Naive thymus-derived CD8-positive, alpha-beta T cell (primary cell): ENCODE data around the gene USP32. TPM values are rescaled to one million over a fixed set of nuclear protein-coding genes. Genes with fewer than 3 reads are reported as not detected.

Experiments used
- ATAC-seq, 2 donors: fragments of 150-1000 bp; cut with Tn5 transposase in 1 of 2; sonication (Bioruptor Pico), chemical (Tn5 transposase) in 1 of 2; 1 replicate in 1 of 2; 2 replicates in 1 of 2; pipeline ENCODE4 v1.10.0; 2021; ENCODE audit warnings: mild to moderate bottlenecking in 2 of 2, moderate library complexity in 2 of 2
- POLR2A ChIA-PET: fragments of 350-600 bp; sonication (Branson Sonifier 250); formaldehyde crosslinking; loops from one replicate; lab custom pipeline; 2021; ENCODE audit warnings: antibody characterized with exemption; lab: Charles Lee
- DNase-seq, 10 donors: peaks; one replicate each; pipeline versions ENCODE4 v3.0.0 to v3.0.0-alpha.2; 2020 to 2022
- H3K27ac Mint-ChIP-seq, 10 donors: one replicate each; pipeline ENCODE4 v1.8.0; 2020 to 2022; ENCODE audit warnings: mild to moderate bottlenecking in 10 of 10, mixed read lengths in 10 of 10, moderate library complexity in 4 of 10, inconsistent platforms in 1 of 10
- H3K27me3 Mint-ChIP-seq, 5 donors: one replicate each; pipeline ENCODE4 v1.8.0; 2021 to 2022; ENCODE audit warnings: mixed read lengths in 5 of 5
- H3K36me3 Mint-ChIP-seq, 3 donors: one replicate each; pipeline ENCODE4 v1.8.0; 2020 to 2022; ENCODE audit warnings: mixed read lengths in 3 of 3, mild to moderate bottlenecking in 2 of 3, inconsistent platforms in 1 of 3
- H3K4me1 Mint-ChIP-seq, 4 donors: one replicate each; pipeline ENCODE4 v1.8.0; 2021 to 2022; ENCODE audit warnings: mixed read lengths in 4 of 4
- H3K4me3 Mint-ChIP-seq, 10 donors: one replicate each; pipeline ENCODE4 v1.8.0; 2020 to 2022; ENCODE audit warnings: mild to moderate bottlenecking in 10 of 10, mixed read lengths in 10 of 10, moderate library complexity in 6 of 10, inconsistent platforms in 1 of 10
- H3K9me3 Mint-ChIP-seq, 9 donors: one replicate each; pipeline ENCODE4 v1.8.0; 2020 to 2022; ENCODE audit warnings: mixed read lengths in 9 of 9, mild to moderate bottlenecking in 3 of 9, inconsistent platforms in 1 of 9, moderate library complexity in 1 of 9
- polyA plus RNA-seq, 3 donors: library from polyadenylated mRNA; unstranded; fragments of 300-500 nt; fragmentation: Illumina TruSeq; gene quantifications; one replicate each; pipeline ENCODE4 v1.2.3, GENCODE V29; 2021
- total RNA-seq, 8 experiments: library from RNA in 2 of 8; stranded (reverse) in 2 of 8; gene quantifications; one replicate each; pipeline ENCODE4 v1.2.3 and lab custom pipeline; 2021 to 2026

USP32 gene
- total and polyA plus RNA-seq, 5 experiments from 2014 or later, result 3.9 to 36.6 (median 5.6) TPM

DNA sequence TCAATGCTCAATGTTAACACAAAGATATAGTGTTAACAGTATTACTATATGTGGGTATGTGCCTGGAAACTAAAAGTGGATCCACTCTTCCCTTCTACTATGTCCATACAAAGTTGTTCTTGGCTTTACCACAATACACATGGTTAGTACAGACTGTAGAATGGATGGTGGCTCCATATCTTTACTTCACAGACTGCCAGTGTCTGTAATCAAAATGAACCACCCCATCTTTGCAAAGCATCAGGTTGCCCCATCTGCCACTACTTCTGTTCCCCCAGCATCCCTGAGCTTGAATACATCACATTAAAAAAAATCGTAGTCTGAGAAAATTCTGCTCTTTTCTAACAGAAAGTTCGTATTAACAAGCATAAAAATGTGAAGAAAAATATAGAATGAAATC lies 30.0 kb downstream of the USP32 start:
- peaks cover 0 to 8% (median 7%) of the 10 kb centered on the region in 3 donors for H3K36me3 Mint-ChIP-seq
- peak overlapping the region in 1 of 10 donors; percentile 23 for H3K27ac Mint-ChIP-seq
- no peak overlapping the region for H3K4me3 Mint-ChIP-seq
- H3K27me3 Mint-ChIP-seq, result no peaks in the 10 kb centered on the region
- ATAC-seq, result no peak
- POLR2A ChIA-PET, result interaction anchor here (0.5 kb wide), 2 partner anchors 130 to 845 kb away, joined by 3 read pairs; no protein-coding TSS in a partner anchor
- no peaks in the 10 kb centered on the region for H3K9me3 Mint-ChIP-seq
- H3K4me1 Mint-ChIP-seq, result peaks cover 1 to 7% (median 5%) of the 10 kb centered on the region in 4 donors
- no peak for DNase-seq

DNA sequence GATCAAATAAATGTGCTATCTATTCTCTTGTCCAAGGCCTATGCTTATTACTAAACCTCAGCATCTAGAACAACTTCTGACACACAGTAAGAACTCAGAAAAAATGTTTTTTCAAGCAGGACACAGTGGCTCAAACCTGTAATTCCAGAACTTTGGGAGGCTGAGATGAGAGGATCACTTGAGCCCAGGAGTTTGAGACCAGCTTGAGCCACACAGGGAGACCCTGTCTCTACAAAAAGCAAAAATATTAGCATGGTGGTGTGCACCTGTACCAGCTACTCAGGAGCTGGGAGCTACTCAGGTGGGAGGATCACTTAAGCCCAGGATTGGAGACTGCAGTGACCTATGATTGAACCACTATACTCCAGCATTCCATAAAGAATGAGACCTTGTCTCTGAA lies 32.5 kb downstream of the USP32 start:
- no peak overlapping the region for H3K4me3 Mint-ChIP-seq

DNA sequence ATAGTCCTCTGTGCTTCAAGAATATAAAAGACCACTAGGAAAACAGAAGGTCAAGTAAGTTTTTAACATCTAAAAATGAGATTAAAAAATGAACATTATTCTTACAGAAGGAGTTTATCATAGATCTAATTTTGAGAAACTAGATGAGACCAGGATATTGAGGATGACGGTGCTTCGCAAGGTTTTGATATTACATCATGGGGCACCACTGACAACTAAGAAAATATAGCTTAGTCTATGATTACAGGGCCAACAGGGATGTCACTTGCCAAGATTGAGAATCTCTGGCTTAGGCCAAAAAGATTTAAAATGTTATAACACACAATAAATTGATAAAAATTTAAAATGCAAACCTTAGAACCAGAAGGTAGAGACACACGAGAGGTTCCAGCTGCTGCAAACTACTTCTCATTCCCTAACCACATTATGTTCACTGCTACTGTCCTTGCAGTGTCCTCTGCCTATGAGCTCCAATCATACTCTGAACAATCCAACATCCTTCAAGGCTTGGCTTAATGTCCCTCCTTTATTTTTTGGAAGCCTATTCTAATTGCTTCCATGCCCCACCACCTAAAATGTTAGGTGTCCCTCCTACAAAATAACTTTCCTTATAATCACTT lies 33.2 kb downstream of the USP32 start:
- no peak for ATAC-seq
- POLR2A ChIA-PET, result no interaction called here
- H3K36me3 Mint-ChIP-seq, result peaks cover 0 to 10% (median 9%) of the 10 kb centered on the region in 3 donors
- H3K4me3 Mint-ChIP-seq, result no peak overlapping the region
- peaks cover 13 to 28% (median 23%) of the 10 kb centered on the region in 4 donors for H3K4me1 Mint-ChIP-seq
- DNase-seq, result no peak
- H3K27me3 Mint-ChIP-seq, result no peaks in the 10 kb centered on the region
- no peak overlapping the region for H3K27ac Mint-ChIP-seq
- H3K9me3 Mint-ChIP-seq, result peaks cover 0 to 5% (median 0%) of the 10 kb centered on the region in 9 donors

More for the DNA sequence above, 32.5 kb downstream of the USP32 start:
- no peaks in the 10 kb centered on the region for H3K27me3 Mint-ChIP-seq
- H3K9me3 Mint-ChIP-seq, result peaks cover 0 to 5% (median 0%) of the 10 kb centered on the region in 9 donors
- ATAC-seq (no peak), DNase-seq (no peak)
- POLR2A ChIA-PET, result no interaction called here
- peaks cover 11 to 26% (median 21%) of the 10 kb centered on the region in 4 donors for H3K4me1 Mint-ChIP-seq
- no peak overlapping the region for H3K27ac Mint-ChIP-seq
- peaks cover 0 to 9% (median 8%) of the 10 kb centered on the region in 3 donors for H3K36me3 Mint-ChIP-seq

DNA sequence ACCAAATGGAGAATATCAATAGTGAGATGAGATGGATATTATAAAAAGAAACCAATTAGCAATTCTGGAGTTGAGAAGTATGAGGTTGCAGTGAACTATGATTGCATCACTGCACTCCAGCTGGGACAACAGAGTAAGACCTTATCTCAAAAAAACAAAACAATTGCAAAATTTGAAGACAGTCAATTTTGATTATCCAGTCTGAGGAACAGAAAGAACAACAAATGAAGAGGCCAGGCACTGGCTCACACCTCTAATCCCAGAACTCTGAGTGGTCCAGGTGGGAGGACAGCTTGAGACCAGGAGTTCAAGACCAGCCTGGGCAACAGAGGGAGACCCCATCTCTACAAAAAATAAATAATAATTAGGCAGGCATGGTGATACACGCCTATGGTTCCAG lies 35.0 kb downstream of the USP32 start:
- H3K9me3 Mint-ChIP-seq, result peaks cover 0 to 5% (median 0%) of the 10 kb centered on the region in 9 donors
- no peak overlapping the region for H3K27ac Mint-ChIP-seq
- no peak overlapping the region for H3K4me3 Mint-ChIP-seq
- POLR2A ChIA-PET, result interaction anchor here (0.5 to 0.6 kb wide), 2 partner anchors 670 to 681 kb away, joined by 3 to 5 read pairs; no protein-coding TSS in a partner anchor
- DNase-seq, result no peak
- peaks cover 0 to 10% (median 9%) of the 10 kb centered on the region in 3 donors for H3K36me3 Mint-ChIP-seq
- no peaks in the 10 kb centered on the region for H3K27me3 Mint-ChIP-seq
- no peak for ATAC-seq
- H3K4me1 Mint-ChIP-seq, result peaks cover 13 to 37% (median 26%) of the 10 kb centered on the region in 4 donors

DNA sequence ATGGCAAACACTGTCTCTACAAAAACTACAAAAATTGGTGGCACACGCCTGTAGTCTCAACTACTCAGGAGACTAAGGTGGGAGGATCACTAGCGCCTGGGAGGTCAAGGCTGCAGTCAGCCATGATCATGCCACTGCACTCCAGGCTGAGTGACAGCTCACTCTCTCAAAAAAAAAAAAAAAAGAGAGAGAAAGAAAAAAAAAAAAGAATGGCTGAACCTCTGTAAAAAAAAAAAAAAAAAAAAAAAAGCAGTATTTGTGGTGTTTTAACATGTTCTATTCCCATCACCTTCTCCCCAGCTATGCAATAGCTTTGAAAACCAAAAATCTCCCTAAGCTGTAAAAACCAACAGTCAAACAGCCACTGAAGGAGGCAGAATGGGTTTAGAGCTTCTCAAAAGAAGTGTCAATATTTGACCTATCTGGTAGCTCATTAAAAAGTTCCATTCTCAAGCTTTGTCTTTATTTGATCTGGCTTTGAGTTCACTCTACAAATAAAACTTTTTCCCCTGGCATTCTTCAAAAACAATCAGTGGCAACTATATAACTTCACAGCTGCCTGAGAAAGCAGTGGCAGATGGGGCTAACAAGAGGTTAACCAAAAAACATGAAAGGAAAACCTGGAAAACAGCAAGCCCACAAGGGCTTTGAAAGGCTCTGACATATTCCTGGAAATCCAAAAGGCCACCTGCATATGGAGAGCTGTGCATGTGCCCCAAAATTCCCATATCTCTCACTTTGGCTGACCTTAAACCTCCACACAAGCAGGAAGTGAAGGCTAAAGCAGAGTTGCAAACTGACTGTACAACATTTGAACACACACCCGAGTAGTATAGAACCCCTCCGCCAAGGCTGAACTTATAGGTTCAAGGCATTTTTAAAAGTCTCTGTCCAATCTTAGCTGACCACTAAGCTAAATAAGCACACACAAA lies 36.0 kb downstream of the USP32 start:
- H3K27ac Mint-ChIP-seq, result peak overlapping the region in 1 of 10 donors; percentile 24
- DNase-seq, result no peak
- H3K4me1 Mint-ChIP-seq, result peaks cover 10 to 37% (median 25%) of the 10 kb centered on the region in 4 donors
- POLR2A ChIA-PET, result no interaction called here
- no peak overlapping the region for H3K4me3 Mint-ChIP-seq
- ATAC-seq, result no peak
- peaks cover 0 to 5% (median 0%) of the 10 kb centered on the region in 9 donors for H3K9me3 Mint-ChIP-seq
- H3K36me3 Mint-ChIP-seq, result peaks cover 0 to 10% (median 9%) of the 10 kb centered on the region in 3 donors
- H3K27me3 Mint-ChIP-seq, result no peaks in the 10 kb centered on the region

DNA sequence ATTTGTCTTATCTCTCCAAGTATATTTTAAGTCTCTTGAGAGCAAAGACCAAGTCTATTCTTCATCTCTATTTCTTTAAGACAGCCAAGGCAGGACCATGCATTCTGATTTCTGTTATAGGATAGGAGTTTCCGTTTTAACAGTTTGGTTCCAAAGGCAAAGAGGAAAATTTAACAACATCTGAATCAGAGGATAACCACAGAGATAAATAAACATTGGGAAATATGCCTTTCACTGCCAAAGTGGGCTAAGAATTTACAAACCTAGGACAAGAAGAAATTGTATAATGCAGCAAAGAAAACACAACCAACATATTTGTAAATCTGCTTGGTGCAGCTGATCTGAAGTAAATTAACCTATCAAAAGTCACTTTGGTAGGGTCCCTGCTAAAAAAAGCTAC lies 37.7 kb downstream of the USP32 start:
- ATAC-seq (no peak), DNase-seq (no peak)
- Mint-ChIP-seq H3K36me3 (peaks cover 0 to 10% (median 9%) of the 10 kb centered on the region in 3 donors), H3K4me3 (no peak overlapping the region), H3K27me3 (no peaks in the 10 kb centered on the region), H3K9me3 (peaks cover 0 to 5% (median 0%) of the 10 kb centered on the region in 9 donors), H3K27ac (no peak overlapping the region), H3K4me1 (peaks cover 10 to 37% (median 25%) of the 10 kb centered on the region in 4 donors)
- POLR2A ChIA-PET, result no interaction called here

DNA sequence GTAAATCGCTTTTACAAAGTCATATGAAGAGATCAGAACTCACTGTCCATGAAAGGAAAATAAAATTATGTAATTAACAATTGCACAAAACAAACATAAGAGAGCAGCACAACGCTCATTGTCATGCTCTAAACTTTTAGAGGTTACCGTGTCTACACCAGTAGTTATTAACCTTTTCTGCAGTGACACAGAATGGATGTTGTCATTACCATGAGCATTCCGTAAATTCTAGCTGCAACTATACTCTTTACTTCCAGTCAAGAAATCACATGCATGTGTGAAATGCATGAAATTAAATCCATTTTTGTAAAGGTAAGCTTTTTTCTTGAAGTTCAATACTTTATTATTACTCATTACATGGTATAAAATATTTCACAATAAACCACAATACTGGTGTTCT lies 38.2 kb downstream of the USP32 start:
- Mint-ChIP-seq H3K9me3 (peaks cover 0 to 5% (median 0%) of the 10 kb centered on the region in 9 donors), H3K36me3 (peaks cover 0 to 10% (median 9%) of the 10 kb centered on the region in 3 donors), H3K4me1 (peaks cover 10 to 37% (median 25%) of the 10 kb centered on the region in 4 donors), H3K27ac (no peak overlapping the region), H3K27me3 (no peaks in the 10 kb centered on the region), H3K4me3 (no peak overlapping the region)
- no peak for ATAC-seq
- no peak for DNase-seq
- POLR2A ChIA-PET, result no interaction called here

DNA sequence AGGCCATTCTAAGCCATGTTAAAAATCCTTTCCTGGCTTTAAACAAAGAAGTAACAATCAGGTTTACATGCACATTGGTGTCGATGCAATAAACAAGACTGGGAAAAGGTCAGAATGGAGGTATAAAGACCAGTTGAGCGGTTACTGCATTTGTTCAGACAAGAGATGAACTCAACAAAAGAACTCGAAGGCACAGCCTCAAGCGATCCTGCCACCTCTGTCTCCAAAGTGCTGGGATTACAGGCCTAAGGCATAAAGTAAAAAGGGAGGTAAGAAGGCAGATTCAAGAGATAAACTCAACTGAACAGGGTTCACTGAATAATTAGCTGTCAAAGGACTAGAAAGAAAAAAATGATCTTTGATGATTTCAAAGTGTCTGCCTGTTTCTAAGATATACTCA lies 39.4 kb downstream of the USP32 start:
- Mint-ChIP-seq H3K4me3 (no peak overlapping the region), H3K4me1 (peaks cover 12 to 37% (median 24%) of the 10 kb centered on the region in 4 donors), H3K36me3 (peaks cover 0 to 10% (median 9%) of the 10 kb centered on the region in 3 donors), H3K27me3 (no peaks in the 10 kb centered on the region), H3K9me3 (peaks cover 0 to 5% (median 0%) of the 10 kb centered on the region in 9 donors), H3K27ac (no peak overlapping the region)
- no peak for ATAC-seq
- DNase-seq, result no peak
- POLR2A ChIA-PET, result no interaction called here

DNA sequence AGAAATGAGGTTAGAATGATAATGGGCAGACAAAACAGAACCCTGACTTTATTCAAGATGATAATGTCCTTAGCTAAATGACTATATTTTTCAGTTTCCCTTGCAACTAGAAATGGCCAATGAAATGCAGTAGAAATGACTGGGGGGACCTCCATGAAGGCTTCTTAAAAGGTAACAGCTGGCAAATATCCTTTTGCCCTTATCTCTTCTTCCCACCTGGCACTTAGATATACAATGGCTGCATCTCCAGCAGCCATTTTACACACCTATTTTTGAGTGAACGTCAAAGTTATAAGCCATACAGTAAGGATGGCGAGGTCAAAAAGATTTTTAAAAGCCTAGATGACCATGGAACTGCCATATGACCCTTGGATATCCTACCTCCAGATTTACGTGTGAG lies 39.9 kb downstream of the USP32 start:
- Mint-ChIP-seq H3K36me3 (peaks cover 0 to 10% (median 8%) of the 10 kb centered on the region in 3 donors), H3K4me3 (no peak overlapping the region), H3K4me1 (peaks cover 12 to 37% (median 23%) of the 10 kb centered on the region in 4 donors), H3K27me3 (no peaks in the 10 kb centered on the region), H3K9me3 (peaks cover 0 to 5% (median 0%) of the 10 kb centered on the region in 9 donors), H3K27ac (peak overlapping the region in 1 of 10 donors; percentile 35)
- ATAC-seq, result no peak
- POLR2A ChIA-PET, result no interaction called here
- DNase-seq, result no peak

DNA sequence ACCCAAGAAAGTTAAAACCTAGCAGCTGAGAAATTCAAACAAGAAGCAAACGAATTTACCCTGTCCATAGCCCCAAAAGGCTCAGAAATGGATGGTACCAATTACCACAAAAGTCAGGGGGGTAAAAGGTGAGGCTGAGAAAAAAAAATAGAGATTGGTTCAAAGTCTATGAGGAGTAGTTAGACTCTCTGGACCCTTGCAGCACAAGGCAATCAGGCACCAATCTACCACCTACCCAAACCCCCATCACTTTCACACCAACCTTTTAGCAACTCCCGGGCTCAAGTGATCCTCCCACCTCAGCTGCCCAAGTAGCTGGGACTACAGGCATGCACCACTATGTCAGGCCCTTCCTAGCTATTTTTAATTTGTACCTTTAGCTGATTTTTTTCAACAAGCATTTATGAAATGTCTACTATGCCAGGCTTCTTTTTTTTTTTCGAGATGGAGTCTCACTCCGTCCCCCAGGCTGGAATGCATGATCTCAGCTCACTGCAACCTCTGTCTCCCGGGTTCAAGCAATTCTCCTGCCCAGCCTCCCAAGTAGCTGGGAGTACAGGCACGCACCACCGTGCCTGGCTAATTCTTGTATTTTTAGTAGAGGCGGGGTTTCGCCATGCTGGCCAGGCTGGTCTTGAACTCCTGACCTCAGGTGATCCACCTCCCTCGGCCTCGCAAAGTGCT lies 40.8 kb downstream of the USP32 start:
- no peak for DNase-seq
- POLR2A ChIA-PET, result no interaction called here
- ATAC-seq, result no peak
- peaks cover 15 to 35% (median 20%) of the 10 kb centered on the region in 4 donors for H3K4me1 Mint-ChIP-seq
- peak overlapping the region in 1 of 10 donors; percentile 25 for H3K27ac Mint-ChIP-seq
- H3K36me3 Mint-ChIP-seq, result peaks cover 0 to 3% (median 0%) of the 10 kb centered on the region in 3 donors
- peaks cover 0 to under 1% (median 0%) of the 10 kb centered on the region in 9 donors for H3K9me3 Mint-ChIP-seq
- no peak overlapping the region for H3K4me3 Mint-ChIP-seq
- H3K27me3 Mint-ChIP-seq, result no peaks in the 10 kb centered on the region

DNA sequence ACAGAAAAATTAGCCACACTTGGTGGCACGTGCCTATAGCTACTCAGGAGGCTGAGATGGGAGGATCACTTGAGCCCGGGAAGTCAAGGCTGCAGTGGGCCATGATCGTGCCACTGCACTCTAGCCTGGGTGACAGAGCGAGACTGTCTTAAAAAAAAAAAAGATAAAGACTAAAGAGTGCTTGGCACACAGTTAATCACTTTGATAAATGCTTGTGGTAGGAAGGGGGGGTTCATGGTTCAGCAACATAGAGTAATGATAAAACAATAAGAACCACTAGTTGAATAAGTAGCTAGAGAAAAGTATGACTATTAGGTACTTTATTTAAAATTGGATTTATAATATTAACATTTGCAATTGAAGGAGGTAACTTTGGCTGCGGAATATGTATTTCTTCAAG lies 43.3 kb downstream of the USP32 start:
- peaks cover 0 to 15% (median 4%) of the 10 kb centered on the region in 3 donors for H3K36me3 Mint-ChIP-seq
- no peaks in the 10 kb centered on the region for H3K9me3 Mint-ChIP-seq
- peak overlapping the region in 1 of 10 donors; percentile 20 for H3K27ac Mint-ChIP-seq
- POLR2A ChIA-PET, result no interaction called here
- no peak for DNase-seq
- no peak for ATAC-seq
- H3K4me3 Mint-ChIP-seq, result no peak overlapping the region
- H3K4me1 Mint-ChIP-seq, result peaks cover 2 to 21% (median 8%) of the 10 kb centered on the region in 4 donors
- no peaks in the 10 kb centered on the region for H3K27me3 Mint-ChIP-seq

DNA sequence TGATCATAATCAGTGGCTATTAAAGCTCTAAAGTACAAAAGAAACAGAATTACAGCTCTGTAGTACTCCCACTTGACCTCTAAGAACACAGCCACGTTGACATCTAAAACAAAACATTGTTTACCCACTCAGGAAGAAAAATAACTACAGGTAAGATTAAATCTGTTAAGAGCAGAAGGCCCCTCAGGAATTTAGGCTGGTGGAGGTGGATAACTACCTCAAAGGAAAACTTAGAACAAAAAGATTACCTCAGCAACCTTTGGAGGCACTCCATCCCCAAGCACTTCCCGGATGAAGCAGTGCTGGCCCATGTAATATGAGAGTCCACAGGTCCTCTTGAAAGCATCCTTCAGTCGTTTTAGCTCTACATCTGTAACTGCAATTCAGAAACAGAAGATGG lies 46.7 kb downstream of the USP32 start:
- no peak for ATAC-seq
- Mint-ChIP-seq H3K4me3 (no peak overlapping the region), H3K9me3 (no peaks in the 10 kb centered on the region), H3K36me3 (peaks cover 6 to 47% (median 35%) of the 10 kb centered on the region in 3 donors), H3K27me3 (no peaks in the 10 kb centered on the region), H3K4me1 (peaks cover 4 to 19% (median 17%) of the 10 kb centered on the region in 4 donors), H3K27ac (no peak overlapping the region)
- no peak for DNase-seq
- POLR2A ChIA-PET, result no interaction called here
